GM12875 (cell line): Measurements from ENCODE around the gene RUNX2.

Source experiments
- H3K4me3 ChIP-seq: one replicate; pipeline ENCODE4 v1.5.1; 2011; ENCODE audit warnings: low read depth, low read length, control low read depth
- TF ChIP-seq, protein P1 (sequence below): IDR thresholded peaks from 2 replicates; pipeline ENCODE4 v1.5.1; 2011; ENCODE audit warnings: low read depth, mild to moderate bottlenecking, control low read depth, inconsistent platforms, low read length, moderate library complexity, borderline replicate concordance; ENCODE audit not compliant: insufficient read depth

RUNX2 gene

GRCh38 chr6:45652416-45652815 is 324.3 kb downstream of the RUNX2 start:
- TF ChIP-seq, protein P1, sequence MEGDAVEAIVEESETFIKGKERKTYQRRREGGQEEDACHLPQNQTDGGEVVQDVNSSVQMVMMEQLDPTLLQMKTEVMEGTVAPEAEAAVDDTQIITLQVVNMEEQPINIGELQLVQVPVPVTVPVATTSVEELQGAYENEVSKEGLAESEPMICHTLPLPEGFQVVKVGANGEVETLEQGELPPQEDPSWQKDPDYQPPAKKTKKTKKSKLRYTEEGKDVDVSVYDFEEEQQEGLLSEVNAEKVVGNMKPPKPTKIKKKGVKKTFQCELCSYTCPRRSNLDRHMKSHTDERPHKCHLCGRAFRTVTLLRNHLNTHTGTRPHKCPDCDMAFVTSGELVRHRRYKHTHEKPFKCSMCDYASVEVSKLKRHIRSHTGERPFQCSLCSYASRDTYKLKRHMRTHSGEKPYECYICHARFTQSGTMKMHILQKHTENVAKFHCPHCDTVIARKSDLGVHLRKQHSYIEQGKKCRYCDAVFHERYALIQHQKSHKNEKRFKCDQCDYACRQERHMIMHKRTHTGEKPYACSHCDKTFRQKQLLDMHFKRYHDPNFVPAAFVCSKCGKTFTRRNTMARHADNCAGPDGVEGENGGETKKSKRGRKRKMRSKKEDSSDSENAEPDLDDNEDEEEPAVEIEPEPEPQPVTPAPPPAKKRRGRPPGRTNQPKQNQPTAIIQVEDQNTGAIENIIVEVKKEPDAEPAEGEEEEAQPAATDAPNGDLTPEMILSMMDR = no peak
- no peak overlapping the region for H3K4me3 ChIP-seq

GRCh38 chr6:45653117-45653883 is 325.2 kb downstream of the RUNX2 start:
- TF ChIP-seq, protein P1 = no peak

GRCh38 chr6:45654673-45655072 is 326.5 kb downstream of the RUNX2 start:
- TF ChIP-seq, protein P1 = no peak
- no peak overlapping the region for H3K4me3 ChIP-seq

More at GRCh38 chr6:45653117-45653883, 325.2 kb downstream of the RUNX2 start:
- H3K4me3 ChIP-seq = no peak overlapping the region

DNA sequence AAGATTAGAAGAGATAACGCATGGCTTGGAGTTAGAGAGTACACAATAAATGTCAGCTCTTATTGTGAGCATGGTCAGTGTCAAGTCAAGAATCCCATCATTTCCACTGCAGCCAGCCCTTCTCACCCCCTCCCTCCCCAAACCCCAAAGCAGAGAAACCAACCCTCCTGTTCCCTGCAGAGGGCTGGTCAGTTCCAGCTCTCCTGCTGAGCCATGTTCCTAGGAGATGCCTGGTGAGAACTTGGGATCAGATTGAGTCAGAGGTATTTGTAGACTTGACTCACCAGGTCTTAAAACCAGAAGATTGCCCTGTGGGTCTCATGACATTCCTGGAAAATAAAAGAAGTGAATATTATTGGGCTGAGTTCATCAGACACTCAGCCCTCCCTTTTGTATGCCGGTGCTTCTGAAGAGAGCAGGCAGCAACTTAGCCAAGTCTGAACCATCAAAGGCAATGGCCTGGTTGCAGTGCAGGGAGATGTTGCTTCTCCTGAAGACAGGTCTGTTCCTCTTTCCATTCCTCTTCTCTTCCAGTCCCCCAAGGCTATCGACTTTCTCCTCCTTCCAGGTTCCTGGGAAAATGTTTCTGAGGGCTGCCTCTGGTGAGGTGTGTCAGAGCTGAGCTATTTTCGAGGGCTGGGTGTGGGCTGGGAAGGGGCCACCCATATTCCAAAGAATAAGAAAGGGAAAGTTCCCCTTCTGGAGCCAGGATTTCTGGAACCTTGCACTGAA is 327.8 kb downstream of the RUNX2 start:
- TF ChIP-seq, protein P1 = no peak
- no peak overlapping the region for H3K4me3 ChIP-seq

GRCh38 chr6:45657226-45657625 is 329.1 kb downstream of the RUNX2 start:
- TF ChIP-seq, protein P1 = no peak
- no peak overlapping the region for H3K4me3 ChIP-seq

GRCh38 chr6:45658400-45658799 is 330.3 kb downstream of the RUNX2 start:
- TF ChIP-seq, protein P1 = no peak
- H3K4me3 ChIP-seq = no peak overlapping the region
